NCI-H2196 treated with DMSO at 0.1 percent for 48 hours (cell line): ENCODE results near the gene PTPN13.

Experiments
- DNase-seq: peaks from one replicate; lab custom pipeline; 2025; ENCODE audit not compliant: unreplicated experiment; lab: John Stamatoyannopoulos, UW

Gene PTPN13

GRCh38 chr4:86593688-86594558 is at the start of gene PTPN13:
TSS of gene PTPN13 (plus strand) at chr4:86594315. CDS start at chr4:86635257, 40,942 bp downstream.
- DNase-seq: peak; percentile 81

- no peak for DNase-seq
Observed at GRCh38 chr4:86547140-86547539, 47.0 kb upstream of the PTPN13 start.

- DNase-seq: no peak
Observed at GRCh38 chr4:86549163-86549788, 44.8 kb upstream of the PTPN13 start.

GRCh38 chr4:86551387-86551786 is 42.7 kb upstream of the PTPN13 start:
- DNase-seq: no peak

GRCh38 chr4:86554646-86555045 is 39.5 kb upstream of the PTPN13 start:
- no peak for DNase-seq

GRCh38 chr4:86556791-86557415 is 37.2 kb upstream of the PTPN13 start:
- no peak for DNase-seq

GRCh38 chr4:86557526-86557925 is 36.6 kb upstream of the PTPN13 start:
- DNase-seq: no peak

GRCh38 chr4:86558258-86558657 is 35.9 kb upstream of the PTPN13 start:
- DNase-seq: no peak

GRCh38 chr4:86558797-86559196 is 35.3 kb upstream of the PTPN13 start:
- no peak for DNase-seq

- DNase-seq: no peak
Observed at GRCh38 chr4:86560447-86560846, 33.7 kb upstream of the PTPN13 start.

- no peak for DNase-seq
Observed at GRCh38 chr4:86561256-86561655, 32.9 kb upstream of the PTPN13 start.

GRCh38 chr4:86563416-86563815 is 30.7 kb upstream of the PTPN13 start:
- no peak for DNase-seq

- DNase-seq: no peak
Observed at GRCh38 chr4:86564795-86565194, 29.3 kb upstream of the PTPN13 start.

GRCh38 chr4:86565651-86566050 is 28.5 kb upstream of the PTPN13 start:
- DNase-seq: no peak

GRCh38 chr4:86569103-86569870 is 24.8 kb upstream of the PTPN13 start:
- DNase-seq: no peak

GRCh38 chr4:86579941-86580340 is 14.2 kb upstream of the PTPN13 start:
- no peak for DNase-seq

GRCh38 chr4:86582410-86582809 is 11.7 kb upstream of the PTPN13 start:
- no peak for DNase-seq

GRCh38 chr4:86586160-86586572 is 7.9 kb upstream of the PTPN13 start:
- no peak for DNase-seq

GRCh38 chr4:86586626-86587380 is 7.3 kb upstream of the PTPN13 start:
- DNase-seq: no peak

GRCh38 chr4:86587381-86588140 is 6.6 kb upstream of the PTPN13 start:
- no peak for DNase-seq
